GM12878 (cell line): ENCODE measurements around the gene COL4A3. TPM values are rescaled to one million over a fixed set of nuclear protein-coding genes. Genes with fewer than 3 reads are reported as not detected.

ENCODE experiments used
- ATAC-seq: fragments of 200-7000 bp; cut with Tn5 transposase; 3 replicates; pipeline ENCODE4 v1.9.1; 2020; ENCODE audit warnings: mild to moderate bottlenecking, moderate library complexity
- BruUV-seq: library from RNA; stranded (reverse); fragments of 400-500 nt; replicated peaks from 2 replicates; lab custom pipeline; 2021; lab: Mats Ljungman, UMichigan
- CTCF ChIA-PET: fragments of 300-600 bp; sonication (Branson Sonifier 250); formaldehyde crosslinking; extraction: SDS; loops from one replicate; lab custom pipeline; 2021; ENCODE audit warnings: inconsistent platforms; lab: Yijun Ruan, JAX
- POLR2A ChIA-PET: fragments of 350-600 bp; formaldehyde crosslinking; extraction: SDS; loops from one replicate; lab custom pipeline; 2021; ENCODE audit warnings: inconsistent platforms; lab: Charles Lee
- RAD21 ChIA-PET: fragments of 300-600 bp; sonication (Branson Sonifier 250); formaldehyde crosslinking; loops from one replicate; lab custom pipeline; 2023; ENCODE audit warnings: antibody characterized with exemption; ENCODE audit not compliant: unreplicated experiment; lab: Charles Lee
- SMC1A ChIA-PET: fragments of 300-600 bp; sonication (Branson Sonifier 250); formaldehyde crosslinking; loops from one replicate; lab custom pipeline; 2023; ENCODE audit not compliant: unreplicated experiment, uncharacterized antibody; lab: Charles Lee
- DNase-seq: peaks from one replicate; pipeline ENCODE4 v3.0.0-alpha.2; 2011; ENCODE audit warnings: low read depth, low spot score
- FAIRE-seq: peaks from 3 replicates; lab custom pipeline; 2011; peaks lifted over from hg19 to GRCh38; lab: Jason Lieb, UNC
- H2AFZ ChIP-seq: 2 replicates; pipeline ENCODE4 v1.6.0; 2011; ENCODE audit warnings: low read depth, low read length, control low read depth; ENCODE audit not compliant: control insufficient read depth
- H3K27ac ChIP-seq: 2 replicates; pipeline ENCODE4 v1.5.1; 2011; ENCODE audit warnings: control low read depth; ENCODE audit not compliant: control insufficient read depth, insufficient read depth
- H3K27me3 ChIP-seq, 2 experiments: replicated peaks in 1 of 2; 2 replicates each; pipeline versions ENCODE4 v1.6.0 to v1.6.1; 2011; ENCODE audit warnings: low read length in 1 of 2; ENCODE audit not compliant: control insufficient read depth in 2 of 2, insufficient read depth in 2 of 2
- H3K36me3 ChIP-seq, 2 experiments: 2 replicates each; pipeline ENCODE4 v1.5.1; 2011; ENCODE audit warnings: low read length in 1 of 2; ENCODE audit not compliant: control insufficient read depth in 2 of 2, insufficient read depth in 2 of 2
- H3K4me1 ChIP-seq: 2 replicates; pipeline ENCODE4 v1.6.1; 2011; ENCODE audit warnings: mild to moderate bottlenecking, low read length, moderate library complexity, mixed read lengths; ENCODE audit not compliant: control insufficient read depth, insufficient read depth
- H3K4me2 ChIP-seq: 2 replicates; pipeline ENCODE4 v1.6.0; 2011; ENCODE audit warnings: control low read depth; ENCODE audit not compliant: control insufficient read depth, insufficient read depth
- H3K4me3 ChIP-seq: fragments of 200-600 bp; sonication (generic); 2 replicates; pipeline ENCODE4 v1.5.1; 2016
- H3K79me2 ChIP-seq: 2 replicates; pipeline ENCODE4 v1.6.0; 2011; ENCODE audit warnings: low read length; ENCODE audit not compliant: control insufficient read depth, insufficient read depth
- H3K9ac ChIP-seq: 2 replicates; pipeline ENCODE4 v1.8.0; 2011; ENCODE audit warnings: low read length, control low read depth, mixed read lengths; ENCODE audit not compliant: control insufficient read depth, insufficient read depth
- H3K9me3 ChIP-seq: replicated peaks from 3 replicates; pipeline ENCODE4 v1.5.1; 2011; ENCODE audit warnings: mild to moderate bottlenecking, low read length; ENCODE audit not compliant: control insufficient read depth, insufficient read depth
- H4K20me1 ChIP-seq: 2 replicates; pipeline ENCODE4 v1.6.0; 2011; ENCODE audit not compliant: control insufficient read depth, insufficient read depth
- CHD2 ChIP-seq: IDR thresholded peaks from 2 replicates; pipeline ENCODE4 v1.6.1; 2011; ENCODE audit warnings: low read depth, low read length, improper control_type of control experiment, borderline replicate concordance
- FOXK2 ChIP-seq: fragments of 450-650 bp; IDR thresholded peaks from 2 replicates; pipeline ENCODE4 v1.6.1; 2017; ENCODE audit warnings: mild to moderate bottlenecking, moderate library complexity
- RB1 ChIP-seq: fragments of 450-650 bp; formaldehyde crosslinking; IDR thresholded peaks from 2 replicates; pipeline ENCODE4 v1.6.1; 2017; ENCODE audit warnings: mild to moderate bottlenecking, borderline replicate concordance
- TBL1XR1 ChIP-seq: IDR thresholded peaks from 2 replicates; pipeline ENCODE4 v1.6.1; 2012; ENCODE audit warnings: low read depth, low read length, improper control_type of control experiment
- WGBS: methylation state at CpG from one replicate; pipeline ENCODE4 v1.1.6; 2016; ENCODE audit warnings: low lambda C conversion rate; ENCODE audit not compliant: insufficient replicate concordance, insufficient coverage; ENCODE audit errors: missing lambda C conversion rate; 5-methylcytosine and 5-hydroxymethylcytosine counted together
- in situ Hi-C: fragments of 300-500 bp; cut with MboI; formaldehyde crosslinking; loops from 9 replicates; pipeline ENCODE4 v1.14.3; 2018; ENCODE audit warnings: mixed read lengths
- intact Hi-C: fragments of 100-400 bp; cut with micrococcal nuclease; formaldehyde crosslinking; loops from one replicate; pipeline ENCODE4 v1.14.2; 2022; ENCODE audit not compliant: unreplicated experiment
- polyA plus RNA-seq, 11 experiments: library from polyadenylated mRNA; depleted of rRNA in 4 of 11; unstranded in 6 of 11; stranded (reverse) in 5 of 11; fragments of >200 nt; fragmentation: Nextera tagmentation in 4 of 11; fragmentation: Illumina TruSeq in 1 of 11; extraction: Ambion mirVana in 4 of 11; extraction: Trizol in 1 of 11; gene quantifications; 1 replicate in 1 of 11; 2 replicates in 10 of 11; pipeline versions ENCODE4 v1.2.1 to v1.2.3, GENCODE V29; 2011 to 2016; ENCODE audit warnings: inconsistent platforms in 2 of 11, missing spikeins in 2 of 11, low read depth in 1 of 11
- total RNA-seq, 4 experiments: library from RNA; depleted of rRNA in 3 of 4; stranded (reverse); fragments of >200 nt in 3 of 4; fragmentation: Illumina TruSeq in 1 of 4; extraction: Trizol in 1 of 4; gene quantifications; 2 replicates each; pipeline versions ENCODE4 v1.2.1 to v1.2.3, GENCODE V29; 2013 to 2021
- TF ChIP-seq, protein P1 (sequence below): fragments of 450-650 bp; IDR thresholded peaks from 2 replicates; pipeline ENCODE4 v1.6.1; 2017; ENCODE audit warnings: mild to moderate bottlenecking

Gene COL4A3
- total and polyA plus RNA-seq, 10 of the 15 experiments (the other 5 are each of a cell fraction or from before 2014, with no cell fraction given) = 0.34 to 10.5 (median 3.8) TPM

GRCh38 chr2:227163998-227164762, at the start of gene COL4A3, which contains the start of gene COL4A4 (continued):
- TF ChIP-seq FOXK2 = no peak
- TF ChIP-seq, protein P1, sequence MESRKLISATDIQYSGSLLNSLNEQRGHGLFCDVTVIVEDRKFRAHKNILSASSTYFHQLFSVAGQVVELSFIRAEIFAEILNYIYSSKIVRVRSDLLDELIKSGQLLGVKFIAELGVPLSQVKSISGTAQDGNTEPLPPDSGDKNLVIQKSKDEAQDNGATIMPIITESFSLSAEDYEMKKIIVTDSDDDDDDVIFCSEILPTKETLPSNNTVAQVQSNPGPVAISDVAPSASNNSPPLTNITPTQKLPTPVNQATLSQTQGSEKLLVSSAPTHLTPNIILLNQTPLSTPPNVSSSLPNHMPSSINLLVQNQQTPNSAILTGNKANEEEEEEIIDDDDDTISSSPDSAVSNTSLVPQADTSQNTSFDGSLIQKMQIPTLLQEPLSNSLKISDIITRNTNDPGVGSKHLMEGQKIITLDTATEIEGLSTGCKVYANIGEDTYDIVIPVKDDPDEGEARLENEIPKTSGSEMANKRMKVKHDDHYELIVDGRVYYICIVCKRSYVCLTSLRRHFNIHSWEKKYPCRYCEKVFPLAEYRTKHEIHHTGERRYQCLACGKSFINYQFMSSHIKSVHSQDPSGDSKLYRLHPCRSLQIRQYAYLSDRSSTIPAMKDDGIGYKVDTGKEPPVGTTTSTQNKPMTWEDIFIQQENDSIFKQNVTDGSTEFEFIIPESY = no peak
- TF ChIP-seq TBL1XR1 = no peak
- TF ChIP-seq CHD2 = no peak

DNA sequence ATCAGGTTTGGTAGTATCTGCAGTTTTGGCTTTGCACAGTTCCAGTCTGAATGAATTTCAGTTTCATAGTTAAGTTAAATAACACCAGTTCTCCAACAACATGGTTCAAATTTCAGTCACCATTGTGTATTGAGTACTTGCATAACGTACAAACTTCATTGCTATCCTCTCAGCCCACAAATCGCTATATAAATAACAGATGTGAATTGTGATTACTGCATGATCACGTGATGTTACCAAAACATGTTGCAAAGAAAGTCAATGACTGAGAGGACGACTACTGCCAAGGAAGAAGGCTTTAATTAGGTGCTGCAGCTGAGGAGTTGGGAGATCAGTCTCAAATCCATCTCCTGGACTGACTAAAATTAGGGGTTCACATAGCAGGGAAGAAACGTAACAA, 48.7 kb upstream of the COL4A3 start:
- no peak overlapping the region for H2AFZ ChIP-seq
- ChIA-PET CTCF (no interaction called here), POLR2A (interaction anchor here (0.7 kb wide), 1 partner anchor 464 kb away, joined by 4 read pairs; no protein-coding TSS in a partner anchor), RAD21 (no interaction called here), SMC1A (no interaction called here)
- H3K27me3 ChIP-seq = no peaks in the 10 kb centered on the region
- H4K20me1 ChIP-seq = no peaks in the 10 kb centered on the region
- ATAC-seq (no peak), DNase-seq (no peak), FAIRE-seq (no peak)
- no peak overlapping the region for H3K27ac ChIP-seq
- in situ Hi-C loops (no loop called here), intact Hi-C loops (no loop called here)
- H3K4me2 ChIP-seq = no peak overlapping the region
- H3K9me3 ChIP-seq = no peaks in the 10 kb centered on the region
- no peaks in the 10 kb centered on the region for H3K36me3 ChIP-seq
- no TSS peak for BruUV-seq
- H3K9ac ChIP-seq = no peak overlapping the region
- H3K4me3 ChIP-seq = no peak overlapping the region
- TF ChIP-seq RB1 = no peak
- no peaks in the 10 kb centered on the region for H3K79me2 ChIP-seq
- H3K4me1 ChIP-seq = no peaks in the 10 kb centered on the region
- 63% methylated on average over 5 of the region's 5 CpGs for WGBS
